Astrocyte (in vitro differentiated cells and primary cell): ENCODE measurements around the gene TBC1D10B. TPM values are rescaled to one million over a fixed set of nuclear protein-coding genes. Genes with fewer than 3 reads are reported as not detected.

ENCODE experiments used
- DNase-seq: peaks from one replicate; pipeline ENCODE4 v3.0.0-alpha.2; 2010; ENCODE audit warnings: low read depth
- FAIRE-seq: peaks from 2 replicates; lab custom pipeline; 2011; peaks lifted over from hg19 to GRCh38; lab: Jason Lieb, UNC
- H2AFZ ChIP-seq: 2 replicates; pipeline ENCODE4 v1.6.0; 2012; ENCODE audit warnings: low read depth, low read length, inconsistent platforms
- H3K27ac ChIP-seq: 2 replicates; pipeline ENCODE4 v1.5.1; 2011; ENCODE audit warnings: low read depth, low read length, inconsistent platforms
- H3K27me3 ChIP-seq: 2 replicates; pipeline ENCODE4 v1.6.0; 2011; ENCODE audit warnings: low read length, inconsistent platforms; ENCODE audit not compliant: insufficient read depth
- H3K36me3 ChIP-seq: 2 replicates; pipeline ENCODE4 v1.5.1; 2011; ENCODE audit warnings: low read length, inconsistent platforms; ENCODE audit not compliant: insufficient read depth
- H3K4me1 ChIP-seq: 2 replicates; pipeline ENCODE4 v1.5.1; 2011; ENCODE audit warnings: low read length, inconsistent platforms; ENCODE audit not compliant: insufficient read depth
- H3K4me2 ChIP-seq: 2 replicates; pipeline ENCODE4 v1.6.0; 2012; ENCODE audit warnings: low read length, inconsistent platforms
- H3K4me3 ChIP-seq: 2 replicates; pipeline ENCODE4 v1.5.1; 2011; ENCODE audit warnings: low read depth, mild to moderate bottlenecking, low read length, inconsistent platforms; ENCODE audit not compliant: insufficient read depth
- H3K79me2 ChIP-seq: 2 replicates; pipeline ENCODE4 v1.6.0; 2012; ENCODE audit warnings: mild to moderate bottlenecking, low read length, inconsistent platforms; ENCODE audit not compliant: insufficient read depth
- H3K9ac ChIP-seq: 2 replicates; pipeline ENCODE4 v1.6.0; 2012; ENCODE audit warnings: mild to moderate bottlenecking, low read length, inconsistent platforms
- H3K9me3 ChIP-seq: 2 replicates; pipeline ENCODE4 v1.5.1; 2012; ENCODE audit warnings: low read depth, mild to moderate bottlenecking, low read length, inconsistent platforms; ENCODE audit not compliant: insufficient read depth
- H4K20me1 ChIP-seq: 2 replicates; pipeline ENCODE4 v1.6.0; 2012; ENCODE audit warnings: low read length, inconsistent platforms; ENCODE audit not compliant: insufficient read depth
- H3K27ac Mint-ChIP-seq: one replicate; pipeline ENCODE4 v1.8.0; 2021; ENCODE audit warnings: mild to moderate bottlenecking, mixed read lengths; ENCODE audit not compliant: unreplicated experiment
- H3K27me3 Mint-ChIP-seq: one replicate; pipeline ENCODE4 v1.8.0; 2021; ENCODE audit warnings: low read depth, mixed read lengths; ENCODE audit not compliant: unreplicated experiment
- H3K36me3 Mint-ChIP-seq: one replicate; pipeline ENCODE4 v1.8.0; 2021; ENCODE audit warnings: low read depth, mixed read lengths; ENCODE audit not compliant: unreplicated experiment
- H3K4me1 Mint-ChIP-seq: one replicate; pipeline ENCODE4 v1.8.0; 2021; ENCODE audit warnings: low read depth, mixed read lengths; ENCODE audit not compliant: unreplicated experiment
- H3K4me3 Mint-ChIP-seq: one replicate; pipeline ENCODE4 v1.8.0; 2021; ENCODE audit warnings: mild to moderate bottlenecking, moderate library complexity, mixed read lengths; ENCODE audit not compliant: unreplicated experiment
- H3K9me3 Mint-ChIP-seq: one replicate; pipeline ENCODE4 v1.8.0; 2021; ENCODE audit warnings: mild to moderate bottlenecking, mixed read lengths; ENCODE audit not compliant: unreplicated experiment
- CTCF ChIP-seq: IDR thresholded peaks from 2 replicates; pipeline ENCODE4 v1.5.1; 2011; ENCODE audit warnings: low read depth, mild to moderate bottlenecking, inconsistent platforms, low read length, moderate library complexity; ENCODE audit not compliant: insufficient read depth
- EZH2 ChIP-seq: IDR thresholded peaks from 2 replicates; pipeline ENCODE4 v1.6.1; 2012; ENCODE audit warnings: mild to moderate bottlenecking, low read length, inconsistent platforms; ENCODE audit not compliant: insufficient read depth
- total RNA-seq: library from RNA; stranded (reverse); gene quantifications from 2 replicates; pipeline ENCODE4 v1.2.1, GENCODE V29; 2021

TBC1D10B gene
- total RNA-seq, 1 donor from 2014 or later, result 50.8 TPM

GRCh38 chr16:30368122-30368791, 2.0 kb downstream of the TBC1D10B start:
- Histone ChIP-seq H3K79me2 (peaks cover 67% of the 10 kb centered on the region), H3K9ac (peak overlapping the region; percentile 85), H4K20me1 (peaks cover 62% of the 10 kb centered on the region), H3K4me3 (peak overlapping the region; percentile 76), H3K9me3 (no peaks in the 10 kb centered on the region), H3K4me1 (peaks cover 20% of the 10 kb centered on the region), H3K27me3 (no peaks in the 10 kb centered on the region), H3K4me2 (peak overlapping the region; percentile 99), H3K36me3 (peaks cover 7% of the 10 kb centered on the region), H3K27ac (peak overlapping the region; percentile 41), H2AFZ (no peak overlapping the region)
- H3K4me3 Mint-ChIP-seq, result peak overlapping the region; percentile 88
- FAIRE-seq, result no peak
- no peak for DNase-seq
- no peaks in the 10 kb centered on the region for H3K9me3 Mint-ChIP-seq
- peaks cover 9% of the 10 kb centered on the region for H3K36me3 Mint-ChIP-seq
- peaks cover 26% of the 10 kb centered on the region for H3K4me1 Mint-ChIP-seq
- TF ChIP-seq CTCF (no peak), EZH2 (no peak)
- no peaks in the 10 kb centered on the region for H3K27me3 Mint-ChIP-seq
- H3K27ac Mint-ChIP-seq, result peak overlapping the region; percentile 89

GRCh38 chr16:30367349-30368009, 2.8 kb downstream of the TBC1D10B start:
- Histone ChIP-seq H3K79me2 (peaks cover 75% of the 10 kb centered on the region), H3K27ac (peak overlapping the region; percentile 41), H3K36me3 (peaks cover 12% of the 10 kb centered on the region), H3K9me3 (no peaks in the 10 kb centered on the region), H3K27me3 (no peaks in the 10 kb centered on the region), H2AFZ (no peak overlapping the region), H3K4me1 (peaks cover 20% of the 10 kb centered on the region), H3K4me3 (peak overlapping the region; percentile 76), H4K20me1 (peaks cover 70% of the 10 kb centered on the region), H3K4me2 (peak overlapping the region; percentile 99), H3K9ac (peak overlapping the region; percentile 85)
- Mint-ChIP-seq H3K4me3 (peak overlapping the region; percentile 88), H3K9me3 (no peaks in the 10 kb centered on the region), H3K4me1 (peaks cover 26% of the 10 kb centered on the region), H3K27ac (no peak overlapping the region), H3K36me3 (peaks cover 13% of the 10 kb centered on the region), H3K27me3 (no peaks in the 10 kb centered on the region)
- FAIRE-seq (no peak), DNase-seq (no peak)
- TF ChIP-seq CTCF (no peak), EZH2 (no peak)

- TF ChIP-seq CTCF (no peak), EZH2 (no peak)
- peaks cover 74% of the 10 kb centered on the region for H4K20me1 ChIP-seq
- H2AFZ ChIP-seq, result no peak overlapping the region
- no peak for FAIRE-seq
- H3K9me3 ChIP-seq, result no peaks in the 10 kb centered on the region
- H3K79me2 ChIP-seq, result peaks cover 81% of the 10 kb centered on the region
- Mint-ChIP-seq H3K27me3 (no peaks in the 10 kb centered on the region), H3K4me3 (peak overlapping the region; percentile 88), H3K27ac (no peak overlapping the region), H3K36me3 (peaks cover 16% of the 10 kb centered on the region), H3K4me1 (peaks cover 23% of the 10 kb centered on the region), H3K9me3 (no peaks in the 10 kb centered on the region)
- peak overlapping the region; percentile 99 for H3K4me2 ChIP-seq
- H3K27me3 ChIP-seq, result no peaks in the 10 kb centered on the region
- H3K27ac ChIP-seq, result no peak overlapping the region
- no peak overlapping the region for H3K4me3 ChIP-seq
- H3K9ac ChIP-seq, result no peak overlapping the region
- peaks cover 15% of the 10 kb centered on the region for H3K36me3 ChIP-seq
- H3K4me1 ChIP-seq, result peaks cover 20% of the 10 kb centered on the region
- DNase-seq, result no peak
These were observed 3.8 kb downstream of the TBC1D10B start for GRCh38 chr16:30366511-30366910.
